ENCODE data around the gene IARS1. TPM values are rescaled to one million over a fixed set of nuclear protein-coding genes. Genes with fewer than 3 reads are reported as not detected.
A peak's percentile ranks its signal among the peaks of the same experiment; 100 is the strongest.

Gene IARS1
- total RNA-seq, 1 experiment from 2014 or later = 143 TPM

DNA sequence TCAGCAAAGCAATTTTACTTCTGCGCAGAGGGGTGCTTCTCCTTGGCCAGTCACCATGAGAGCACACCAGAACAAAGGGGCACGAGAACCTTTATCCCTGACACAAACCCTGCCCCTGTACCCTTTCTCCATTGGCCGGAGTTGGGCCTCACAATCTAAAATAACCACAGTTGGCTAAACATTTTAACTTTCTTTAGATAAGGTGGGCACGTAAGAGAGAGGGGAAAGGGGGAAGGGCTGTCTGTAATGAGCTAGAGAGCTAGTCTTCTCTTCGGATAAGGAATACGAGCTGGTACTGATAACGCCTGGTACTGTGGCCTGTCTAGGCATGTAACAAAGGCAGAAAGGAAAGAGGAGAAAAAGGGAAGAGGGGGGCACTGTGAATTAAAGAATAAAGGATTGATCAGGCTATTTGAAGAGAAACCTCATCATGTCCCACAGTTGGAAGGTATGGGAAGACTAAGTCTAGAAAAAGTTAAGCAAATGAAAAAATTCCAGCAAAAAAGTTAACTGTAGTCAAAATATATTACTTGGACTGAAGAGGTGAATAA is 1.8 kb upstream of the IARS1 start:
- DNase-seq (ENCODE audit: low read depth) = no peak

- DNase-seq (ENCODE audit: low read depth) = peak; percentile 28
These were observed 790 bp upstream of the IARS1 start for GRCh38 chr9:92294297-92294676.

DNA sequence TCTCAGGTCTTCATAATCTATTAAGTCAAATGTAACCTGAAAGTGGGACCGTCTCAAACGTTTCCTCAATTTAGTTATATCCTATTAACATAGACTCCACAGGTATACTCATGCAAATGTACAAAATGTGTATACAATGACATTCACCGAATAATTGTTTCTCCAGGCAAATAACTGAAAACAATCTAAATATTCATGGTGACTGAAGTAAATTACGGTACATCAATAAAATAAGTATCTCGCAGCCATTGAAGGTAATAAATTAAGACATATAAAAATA is 482 bp downstream of the IARS1 start:
- no peak for DNase-seq (ENCODE audit: low read depth)

GRCh38 chr9:92292338-92293074 is 991 bp downstream of the IARS1 start:
- DNase-seq (ENCODE audit: low read depth) = peak; percentile 9

DNA sequence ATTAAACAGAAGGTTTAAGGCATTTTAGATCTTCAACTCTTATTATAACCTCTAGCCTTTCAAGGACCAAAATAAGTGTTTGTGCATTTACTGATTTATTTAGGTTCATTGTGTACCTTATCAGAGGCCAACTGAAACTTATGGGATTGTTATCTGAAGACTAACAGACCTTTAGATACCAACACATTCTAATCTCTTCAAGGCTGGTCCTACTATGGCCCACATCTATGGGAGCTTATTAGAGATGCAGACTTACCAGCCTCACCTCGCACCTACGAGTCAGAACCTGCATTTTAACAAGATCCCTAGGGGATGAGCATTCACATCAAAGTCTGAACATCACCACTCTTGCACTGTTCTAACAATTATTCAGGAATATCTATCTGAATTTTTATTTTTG is 1.9 kb downstream of the IARS1 start:
- no peak for DNase-seq (ENCODE audit: low read depth)

DNA sequence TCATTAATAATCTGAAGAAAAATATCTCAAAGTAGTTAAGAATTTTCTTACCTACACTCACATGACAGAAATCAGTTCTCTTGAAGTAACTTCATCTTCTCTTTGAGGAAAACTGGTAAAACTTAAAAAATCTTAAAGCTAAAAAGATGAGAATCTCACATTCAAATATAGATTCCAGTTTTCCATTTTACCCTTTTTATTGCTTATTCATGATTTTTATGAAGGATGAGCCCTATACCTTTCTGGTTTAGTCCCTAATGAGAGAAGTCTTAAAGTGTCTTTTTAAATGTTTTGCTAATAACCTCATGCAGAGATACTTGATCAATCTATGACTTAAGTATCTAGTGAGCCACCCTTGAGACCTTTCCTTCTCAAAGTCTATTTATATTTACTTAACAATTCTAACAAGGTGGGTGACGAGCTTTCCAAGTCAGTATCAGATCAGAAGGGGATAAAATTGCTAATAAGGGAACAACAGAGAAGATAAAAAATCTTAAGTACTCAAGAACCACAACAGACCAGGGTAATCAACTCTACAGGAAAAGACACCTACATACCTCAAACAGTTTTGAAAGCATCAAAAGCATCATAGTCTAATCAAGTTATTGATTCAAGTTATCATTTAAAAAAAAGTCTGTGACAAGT is 2.6 kb downstream of the IARS1 start:
- DNase-seq (ENCODE audit: low read depth) = no peak

- DNase-seq (ENCODE audit: low read depth) = peak; percentile 4
These were observed 3.6 kb downstream of the IARS1 start for GRCh38 chr9:92289708-92290390.

DNA sequence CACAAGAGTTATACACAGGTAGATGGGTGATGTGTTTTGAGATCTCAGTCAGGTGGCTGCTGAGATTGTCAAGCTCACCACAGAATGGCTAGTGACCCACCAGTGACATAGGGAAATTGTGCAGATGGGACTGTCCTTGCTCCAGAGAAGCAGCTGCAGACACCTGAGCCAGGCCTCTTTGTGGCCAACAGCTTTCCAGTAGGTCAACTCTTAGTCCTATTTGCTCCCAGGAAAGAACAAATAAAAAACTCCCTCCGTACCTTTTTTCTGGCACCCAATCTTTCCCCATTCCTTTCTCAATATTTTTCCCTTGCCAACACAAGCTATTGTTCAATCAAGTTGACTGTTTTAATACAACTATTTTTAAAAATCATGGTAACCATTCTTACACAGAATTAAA is 14.2 kb downstream of the IARS1 start:
- DNase-seq (ENCODE audit: low read depth) = no peak

DNA sequence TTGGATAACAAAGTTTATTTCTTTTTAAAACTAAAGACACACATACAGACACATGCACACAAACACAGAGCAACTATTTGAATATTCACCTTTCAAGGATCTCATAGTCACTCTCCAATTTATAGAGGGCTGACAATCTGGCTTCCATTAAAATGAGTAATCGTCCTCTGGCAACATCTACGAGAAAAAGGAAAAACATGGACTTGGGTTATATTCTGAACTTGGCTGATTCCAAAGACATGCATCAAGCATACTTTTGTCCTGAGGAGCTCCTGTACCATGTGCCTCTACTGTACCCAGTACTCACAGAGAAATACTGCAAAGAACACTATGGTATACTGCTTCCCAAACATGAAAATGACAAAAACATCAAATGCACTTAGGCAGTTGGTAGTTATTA is 15.4 kb downstream of the IARS1 start:
- peak; percentile 58 for DNase-seq (ENCODE audit: low read depth)

DNA sequence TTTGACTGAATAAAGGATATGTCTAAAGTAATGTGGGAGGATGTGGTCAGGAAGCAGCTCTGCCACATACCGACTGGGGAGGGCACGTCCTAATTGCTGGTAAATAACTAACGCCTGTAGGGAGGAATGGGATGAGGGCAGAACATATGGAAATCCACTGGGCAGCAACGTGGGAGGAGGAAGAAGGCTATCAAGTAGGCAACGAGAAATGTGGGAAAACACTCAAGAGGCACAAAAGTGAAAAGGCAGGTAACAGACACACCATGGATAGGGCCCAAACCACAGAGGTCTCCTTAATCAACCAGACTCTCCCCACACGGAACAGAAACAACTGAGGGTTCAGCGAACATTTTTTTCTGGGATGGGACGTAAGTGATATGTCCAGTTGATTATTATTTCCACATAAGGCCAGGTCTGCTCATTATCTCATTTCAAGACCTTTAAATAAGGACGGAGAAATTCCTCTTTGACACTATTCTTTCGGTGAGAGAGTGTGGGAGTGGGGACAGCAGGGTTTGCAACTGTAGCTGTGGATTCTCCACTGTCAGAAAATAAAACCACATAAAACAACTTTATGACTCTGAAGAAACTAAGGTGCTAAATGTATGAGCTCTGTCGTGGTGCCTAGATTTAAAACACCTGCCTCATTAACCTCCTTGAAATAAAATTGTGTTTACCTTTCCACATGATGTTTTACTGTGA is 17.0 kb downstream of the IARS1 start:
- peak; percentile 77 for DNase-seq (ENCODE audit: low read depth)

DNA sequence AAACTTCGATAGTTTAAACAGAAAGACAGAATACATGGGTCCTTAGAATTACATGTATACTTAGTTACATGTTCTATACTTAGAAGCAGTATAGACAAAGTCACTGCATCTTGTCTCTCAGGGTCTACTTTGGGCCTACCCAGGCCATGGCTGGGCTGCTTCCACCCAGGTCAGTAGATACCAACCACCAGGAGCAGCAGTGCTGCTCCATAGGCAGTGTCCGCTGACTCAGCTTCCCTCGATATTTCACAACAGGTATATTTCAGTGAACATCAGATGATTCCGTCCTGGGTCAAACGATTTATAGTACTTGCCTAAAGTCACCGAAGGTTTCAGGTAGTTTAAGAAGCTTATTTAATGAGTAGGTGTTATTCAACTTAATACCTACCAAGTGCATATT is 18.0 kb downstream of the IARS1 start:
- DNase-seq (ENCODE audit: low read depth) = peak; percentile 2

DNA sequence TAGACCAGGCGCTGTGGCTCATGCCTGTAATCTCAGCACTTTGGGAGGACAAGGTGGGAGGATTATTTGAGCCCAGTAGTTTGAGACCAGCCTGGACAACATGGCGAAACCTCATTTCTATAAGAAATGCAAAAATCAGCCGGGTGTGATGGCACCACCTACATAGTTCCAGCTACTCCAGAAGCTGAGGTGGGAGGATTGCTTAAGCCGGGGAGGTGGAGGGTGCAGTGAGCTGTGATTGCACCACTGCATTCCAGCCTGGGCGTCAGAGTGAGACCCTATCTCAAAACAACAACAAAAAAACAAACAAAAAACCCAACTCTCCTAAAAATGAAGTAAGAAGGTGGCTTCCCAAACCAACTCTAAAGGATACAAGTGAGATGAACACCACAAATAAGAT is 23.0 kb downstream of the IARS1 start:
- DNase-seq (ENCODE audit: low read depth) = no peak

GRCh38 chr9:92266486-92266885 is 27.0 kb downstream of the IARS1 start:
- DNase-seq (ENCODE audit: low read depth) = peak; percentile 2

DNA sequence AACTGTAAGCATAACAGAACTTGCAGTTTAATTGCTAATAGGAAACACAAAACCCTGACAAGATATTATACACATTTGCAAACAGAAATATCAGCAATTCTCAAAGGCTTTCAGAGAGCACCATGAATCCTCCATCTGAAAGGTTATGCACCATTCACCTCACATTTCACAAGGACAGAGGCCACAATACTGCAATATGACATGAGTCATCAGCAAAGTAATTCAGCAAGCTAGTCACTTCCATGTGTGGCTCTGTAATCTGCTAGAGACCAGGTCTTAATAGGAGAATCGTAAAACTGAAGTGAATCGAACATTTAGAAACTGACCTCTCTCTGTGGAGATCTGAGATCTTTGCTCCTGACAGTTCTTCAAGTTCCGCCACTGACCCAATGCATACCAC is 28.3 kb downstream of the IARS1 start:
- DNase-seq (ENCODE audit: low read depth) = peak; percentile 47

DNA sequence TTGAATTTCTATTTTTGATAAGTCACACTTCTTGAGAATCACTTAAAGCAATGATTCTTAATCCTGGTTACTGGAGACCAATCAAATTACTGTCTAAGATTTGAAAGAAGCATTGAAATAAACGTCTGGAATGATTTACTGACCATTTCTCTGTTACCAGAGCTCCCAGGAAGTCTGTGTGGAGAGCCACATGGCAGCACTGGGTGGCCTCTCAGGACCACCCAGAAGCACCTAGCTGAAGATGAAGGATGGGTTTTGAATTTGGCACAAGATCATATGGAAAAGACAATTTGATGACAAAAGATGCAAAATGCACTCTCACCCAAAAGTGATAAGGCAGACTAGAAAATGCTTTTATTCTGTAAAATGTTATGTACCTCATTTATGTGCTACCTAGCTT is 30.4 kb downstream of the IARS1 start:
- no peak for DNase-seq (ENCODE audit: low read depth)

- no peak for DNase-seq (ENCODE audit: low read depth)
These were observed 36.2 kb downstream of the IARS1 start for GRCh38 chr9:92257327-92257726.

- no peak for DNase-seq (ENCODE audit: low read depth)
These were observed 38.8 kb downstream of the IARS1 start for GRCh38 chr9:92254381-92255337.

GRCh38 chr9:92253656-92254055 is 39.8 kb downstream of the IARS1 start:
- no peak for DNase-seq (ENCODE audit: low read depth)

- DNase-seq (ENCODE audit: low read depth) = no peak
These were observed 45.5 kb downstream of the IARS1 start for GRCh38 chr9:92247981-92248380.

- peak; percentile 27 for DNase-seq (ENCODE audit: low read depth)
These were observed 46.2 kb downstream of the IARS1 start for GRCh38 chr9:92247296-92247695.

Measured in RPMI7951 (cell line).